ENCODE measurements around the gene SETD9. TPM values are rescaled to one million over a fixed set of nuclear protein-coding genes. Genes with fewer than 3 reads are reported as not detected.

SETD9 gene
- total and polyA plus RNA-seq, 9 of the 15 experiments (the other 6 are each of a cell fraction or from before 2014, with no cell fraction given), result 10.8 to 32.6 (median 19.8) TPM

- TF ChIP-seq SRSF3 (IDR thresholded peaks at IDR 0.05; ENCODE audit: insufficient read depth, low read length) (no peak), AFF4 (CRISPR knock-in tag; IDR thresholded peaks at IDR 0.05) (peak; percentile 69; the same call in 1 of the 2 replicates), YY1 (IDR thresholded peaks at IDR 0.05; ENCODE audit: borderline replicate concordance in 1 of 3, control insufficient read depth in 1 of 3, extremely low read depth in 1 of 3, insufficient read depth in 3 of 3, insufficient read length in 1 of 3, insufficient replicate concordance in 2 of 3, low read depth in 1 of 3, low read length in 2 of 3) (peak in 2 of 3 experiments; percentile 75 to 86), TEAD1 (CRISPR knock-in tag; IDR thresholded peaks at IDR 0.05) (no peak), PRPF4 (IDR thresholded peaks at IDR 0.05; ENCODE audit: insufficient read depth, low read depth, low read length, poor library complexity, severe bottlenecking) (no peak), ZNF512 (tag; IDR thresholded peaks at IDR 0.05) (no peak), ZNF3 (CRISPR knock-in tag; IDR thresholded peaks at IDR 0.05) (no peak), CREM (IDR thresholded peaks at IDR 0.05; ENCODE audit: low read depth) (peak; percentile 7; the same call in 1 of the 2 replicates), SAFB (IDR thresholded peaks at IDR 0.05; ENCODE audit: borderline replicate concordance, low read depth, low read length) (peak; percentile 59; the same call in 1 of the 2 replicates), PRDM10 (IDR thresholded peaks at IDR 0.05; ENCODE audit: partially characterized antibody) (peak; percentile 20), ZNF354B (CRISPR knock-in tag; IDR thresholded peaks at IDR 0.05) (no peak), THAP12 (CRISPR knock-in tag; IDR thresholded peaks at IDR 0.05) (peak; percentile 65), U2AF1 (optimal IDR thresholded peaks at IDR 0.05; ENCODE audit: low read depth, low read length) (no peak)
These were observed at the start of gene SETD9 (continued) for GRCh38 chr5:56909294-56910209.

Data from K562 (cell line).